Vagina (tissue), 2 donors: Measurements from ENCODE around the gene PRR15. TPM values are rescaled to one million over a fixed set of nuclear protein-coding genes. Genes with fewer than 3 reads are reported as not detected.

Experiments used
- DNase-seq, 2 donors: peaks; one replicate each; pipeline ENCODE4 v3.0.0-alpha.2; 2017; ENCODE audit errors: extremely low spot score in 2 of 2
- H3K27ac ChIP-seq: fragments of 200-600 bp; sonication (generic); one replicate; pipeline ENCODE4 v1.5.1; 2019
- H3K27me3 ChIP-seq: fragments of 200-600 bp; sonication (generic); one replicate; pipeline ENCODE4 v1.5.1; 2019
- H3K36me3 ChIP-seq, 2 donors: fragments of 200-600 bp; sonication (generic); one replicate each; pipeline ENCODE4 v1.5.1; 2017 to 2019
- H3K4me1 ChIP-seq: fragments of 200-600 bp; sonication (generic); one replicate; pipeline ENCODE4 v1.5.1; 2019
- H3K4me3 ChIP-seq, 2 donors: fragments of 200-600 bp; sonication (generic); 1 replicate in 1 of 2; 2 replicates in 1 of 2; pipeline ENCODE4 v1.5.1; 2016 to 2019
- H3K9me3 ChIP-seq: fragments of 200-600 bp; sonication (generic); one replicate; pipeline ENCODE4 v1.5.1; 2019
- CTCF ChIP-seq, 3 experiments: fragments of 450-650 bp in 2 of 3; fragments of 200-600 bp in 1 of 3; sonication (generic) in 1 of 3; IDR thresholded peaks; one replicate each; pipeline ENCODE4 v1.5.1; 2017 to 2019; ENCODE audit warnings: antibody characterized with exemption in 3 of 3, mild to moderate bottlenecking in 2 of 3, moderate library complexity in 2 of 3
- POLR2A ChIP-seq, 2 donors: fragments of 450-650 bp; IDR thresholded peaks; one replicate each; pipeline ENCODE4 v1.6.1; 2017; ENCODE audit warnings: antibody characterized with exemption in 2 of 2, mild to moderate bottlenecking in 2 of 2, moderate library complexity in 2 of 2
- POLR2AphosphoS5 ChIP-seq, 2 donors: sonication (generic); formaldehyde crosslinking; IDR thresholded peaks; one replicate each; pipeline ENCODE4 v1.9.0; 2017; ENCODE audit warnings: antibody characterized with exemption in 2 of 2, mild to moderate bottlenecking in 2 of 2, low read depth in 1 of 2; ENCODE audit not compliant: insufficient read depth in 1 of 2
- intact Hi-C: fragments of 100-400 bp; cut with DNase I; formaldehyde crosslinking; loops from one replicate; pipeline ENCODE4 v1.15.1; 2023
- total RNA-seq: library from RNA; depleted of rRNA; stranded (reverse); fragments of >200 nt; gene quantifications from one replicate; pipeline ENCODE4 v1.2.3, GENCODE V29; 2016

Gene PRR15
- total RNA-seq, 1 donor from 2014 or later, result not detected

- TF ChIP-seq CTCF (IDR thresholded peaks at IDR 0.05) (no peak), POLR2A (IDR thresholded peaks at IDR 0.05) (no peak), POLR2AphosphoS5 (IDR thresholded peaks at IDR 0.05; ENCODE audit: insufficient read depth in 1 of 2, low read depth in 1 of 2) (no peak)
- intact Hi-C loops, result no loop called here
- no peaks in the 10 kb centered on the region for H3K9me3 ChIP-seq
- no peak overlapping the region for H3K27ac ChIP-seq
- no peak overlapping the region for H3K4me3 ChIP-seq
- DNase-seq, result no peak
- no peaks in the 10 kb centered on the region for H3K36me3 ChIP-seq
- H3K27me3 ChIP-seq, result no peaks in the 10 kb centered on the region
- peaks cover 3% of the 10 kb centered on the region for H3K4me1 ChIP-seq
Measured at GRCh38 chr7:29600661-29601060, 37.0 kb downstream of the PRR15 start.

- Histone ChIP-seq H3K9me3 (no peaks in the 10 kb centered on the region), H3K27me3 (no peaks in the 10 kb centered on the region), H3K4me3 (no peak overlapping the region), H3K27ac (no peak overlapping the region), H3K4me1 (peaks cover 26% of the 10 kb centered on the region), H3K36me3 (no peaks in the 10 kb centered on the region)
- intact Hi-C loops, result no loop called here
- TF ChIP-seq CTCF (IDR thresholded peaks at IDR 0.05) (no peak), POLR2A (IDR thresholded peaks at IDR 0.05) (no peak), POLR2AphosphoS5 (IDR thresholded peaks at IDR 0.05; ENCODE audit: insufficient read depth in 1 of 2, low read depth in 1 of 2) (no peak)
- DNase-seq, result no peak
Measured at GRCh38 chr7:29604052-29604451, 40.4 kb downstream of the PRR15 start.

- peaks cover 26% of the 10 kb centered on the region for H3K4me1 ChIP-seq
- DNase-seq, result no peak
- TF ChIP-seq CTCF (IDR thresholded peaks at IDR 0.05), result no peak
- no peak for TF ChIP-seq POLR2A (IDR thresholded peaks at IDR 0.05)
- TF ChIP-seq POLR2AphosphoS5 (IDR thresholded peaks at IDR 0.05; ENCODE audit: insufficient read depth in 1 of 2, low read depth in 1 of 2), result no peak
- no peaks in the 10 kb centered on the region for H3K36me3 ChIP-seq
- no peaks in the 10 kb centered on the region for H3K9me3 ChIP-seq
- intact Hi-C loops, result no loop called here
- no peaks in the 10 kb centered on the region for H3K27me3 ChIP-seq
- H3K4me3 ChIP-seq, result no peak overlapping the region
- H3K27ac ChIP-seq, result no peak overlapping the region
Measured at GRCh38 chr7:29604702-29605101, 41.1 kb downstream of the PRR15 start.

GRCh38 chr7:29605671-29606070 is 42.0 kb downstream of the PRR15 start:
- intact Hi-C loops, result no loop called here
- H3K27ac ChIP-seq, result no peak overlapping the region
- no peaks in the 10 kb centered on the region for H3K9me3 ChIP-seq
- H3K27me3 ChIP-seq, result no peaks in the 10 kb centered on the region
- TF ChIP-seq POLR2A (IDR thresholded peaks at IDR 0.05), result no peak
- no peak for TF ChIP-seq CTCF (IDR thresholded peaks at IDR 0.05)
- no peak for TF ChIP-seq POLR2AphosphoS5 (IDR thresholded peaks at IDR 0.05; ENCODE audit: insufficient read depth in 1 of 2, low read depth in 1 of 2)
- no peak for DNase-seq
- H3K36me3 ChIP-seq, result no peaks in the 10 kb centered on the region
- H3K4me1 ChIP-seq, result peaks cover 30% of the 10 kb centered on the region
- no peak overlapping the region for H3K4me3 ChIP-seq

GRCh38 chr7:29606287-29606721 is 42.7 kb downstream of the PRR15 start:
- Histone ChIP-seq H3K36me3 (no peaks in the 10 kb centered on the region), H3K9me3 (no peaks in the 10 kb centered on the region), H3K27me3 (no peaks in the 10 kb centered on the region), H3K4me3 (no peak overlapping the region), H3K27ac (peak overlapping the region; percentile 27), H3K4me1 (peaks cover 30% of the 10 kb centered on the region)
- intact Hi-C loops, result no loop called here
- no peak for TF ChIP-seq POLR2AphosphoS5 (IDR thresholded peaks at IDR 0.05; ENCODE audit: insufficient read depth in 1 of 2, low read depth in 1 of 2)
- no peak for TF ChIP-seq POLR2A (IDR thresholded peaks at IDR 0.05)
- no peak for TF ChIP-seq CTCF (IDR thresholded peaks at IDR 0.05)
- DNase-seq, result no peak
